ENCODE results near the gene HECTD1. TPM values are rescaled to one million over a fixed set of nuclear protein-coding genes. Genes with fewer than 3 reads are reported as not detected.
"Not testable (repeated sequence)": the region's sequence is repeated elsewhere in the genome, so short reads cannot be mapped to it uniquely, and the experiment has no call there.

Gene HECTD1
- total and polyA plus RNA-seq, 4 donors: 118 to 309 (median 156) TPM

- WGBS (ENCODE audit: insufficient coverage): 77% methylated on average over 3 of the region's 3 CpGs
- Histone ChIP-seq H3K27me3 (ENCODE audit: control insufficient read depth, insufficient read depth, low read length) (no peaks in the 10 kb centered on the region), H3K36me3 (ENCODE audit: control insufficient read depth, insufficient read depth, low read length) (peaks cover 39% of the 10 kb centered on the region), H3K4me3 (ENCODE audit: low read depth, low read length) (no peak overlapping the region), H3K27ac (ENCODE audit: low read depth, low read length) (no peak overlapping the region), H3K9me3 (ENCODE audit: control insufficient read depth, insufficient read depth, low read length) (no peaks in the 10 kb centered on the region), H3K4me1 (ENCODE audit: control insufficient read depth, insufficient read depth, low read length) (no peaks in the 10 kb centered on the region)
- DNase-seq (ENCODE audit: low read depth in 4 of 6, low spot score in 6 of 6): no peak
These were observed 88.7 kb downstream of the HECTD1 start for GRCh38 chr14:31118892-31119291.

DNA sequence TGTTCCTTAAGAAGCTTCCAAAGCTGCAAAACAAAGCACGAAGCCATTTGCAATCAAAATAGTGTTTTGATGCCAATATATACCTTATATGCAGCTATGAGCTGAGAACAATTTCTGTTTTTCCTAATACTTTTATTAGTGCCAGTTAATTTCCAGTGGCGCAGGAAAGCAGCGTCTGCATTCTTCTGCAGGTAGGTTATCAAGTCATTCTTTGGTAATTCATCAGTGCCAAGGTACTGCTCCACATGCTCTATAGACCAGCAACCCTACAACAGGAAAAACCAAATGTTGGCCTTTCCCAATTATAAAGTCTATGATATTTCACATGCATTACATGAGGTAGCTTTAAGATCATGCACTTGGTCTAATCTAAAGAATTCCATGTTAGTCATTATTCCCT is 93.8 kb downstream of the HECTD1 start:
- Histone ChIP-seq H3K27ac (ENCODE audit: low read depth, low read length) (no peak overlapping the region), H3K4me1 (ENCODE audit: control insufficient read depth, insufficient read depth, low read length) (no peaks in the 10 kb centered on the region), H3K27me3 (ENCODE audit: control insufficient read depth, insufficient read depth, low read length) (no peaks in the 10 kb centered on the region), H3K4me3 (ENCODE audit: low read depth, low read length) (no peak overlapping the region), H3K9me3 (ENCODE audit: control insufficient read depth, insufficient read depth, low read length) (no peaks in the 10 kb centered on the region), H3K36me3 (ENCODE audit: control insufficient read depth, insufficient read depth, low read length) (peaks cover 46% of the 10 kb centered on the region)
- no peak for DNase-seq (ENCODE audit: low read depth in 4 of 6, low spot score in 6 of 6)
- WGBS (ENCODE audit: insufficient coverage): 59% methylated on average over 2 of the region's 3 CpGs

DNA sequence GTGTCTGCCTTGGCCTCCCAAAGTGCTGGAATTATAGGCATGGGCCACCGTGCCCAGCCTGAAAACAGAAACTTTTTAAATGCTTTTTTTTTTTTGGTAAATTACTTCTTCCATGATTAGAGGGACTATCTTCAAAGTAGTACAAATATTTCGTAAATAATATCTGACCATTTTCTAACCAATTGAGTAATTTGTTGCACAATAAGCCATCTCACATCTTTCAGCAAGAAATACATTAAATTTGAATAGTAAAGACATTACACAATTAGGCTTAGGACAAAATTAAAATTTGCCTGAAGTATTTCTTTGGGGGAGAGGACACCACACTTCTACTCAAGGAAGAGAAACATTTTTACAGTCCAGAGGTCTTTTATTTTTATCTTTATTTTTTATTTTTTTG is 96.7 kb downstream of the HECTD1 start:
- no CpG with 5 or more reads among the region's 2 CpGs for WGBS (ENCODE audit: insufficient coverage)
- Histone ChIP-seq H3K4me1 (ENCODE audit: control insufficient read depth, insufficient read depth, low read length) (no peaks in the 10 kb centered on the region), H3K9me3 (ENCODE audit: control insufficient read depth, insufficient read depth, low read length) (no peaks in the 10 kb centered on the region), H3K27me3 (ENCODE audit: control insufficient read depth, insufficient read depth, low read length) (no peaks in the 10 kb centered on the region), H3K36me3 (ENCODE audit: control insufficient read depth, insufficient read depth, low read length) (peaks cover 29% of the 10 kb centered on the region), H3K4me3 (ENCODE audit: low read depth, low read length) (no peak overlapping the region), H3K27ac (ENCODE audit: low read depth, low read length) (no peak overlapping the region)
- no peak for DNase-seq (ENCODE audit: low read depth in 4 of 6, low spot score in 6 of 6)

DNA sequence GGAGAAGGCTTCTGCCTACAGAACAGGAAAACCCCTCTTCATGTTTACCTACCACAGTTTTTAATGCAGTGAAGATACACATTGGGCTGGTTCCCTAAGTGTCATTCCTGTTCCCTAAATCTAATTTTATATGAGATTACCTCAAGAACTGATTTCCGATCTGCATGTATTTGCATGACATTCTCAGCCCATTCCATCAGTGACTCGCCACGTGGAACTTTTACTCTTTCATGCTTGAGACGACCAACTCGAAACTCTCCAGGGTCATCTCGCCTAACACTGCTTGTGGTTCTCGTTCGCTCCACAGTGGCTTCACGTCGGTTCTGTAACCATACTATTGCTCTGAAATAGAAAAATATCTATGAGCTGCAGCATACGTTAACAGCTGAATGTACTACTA is 98.3 kb downstream of the HECTD1 start:
- no peaks in the 10 kb centered on the region for H3K27me3 ChIP-seq (ENCODE audit: control insufficient read depth, insufficient read depth, low read length)
- H3K36me3 ChIP-seq (ENCODE audit: control insufficient read depth, insufficient read depth, low read length): peaks cover 34% of the 10 kb centered on the region
- WGBS (ENCODE audit: insufficient coverage): 95% methylated on average over 8 of the region's 11 CpGs
- no peak overlapping the region for H3K27ac ChIP-seq (ENCODE audit: low read depth, low read length)
- no peaks in the 10 kb centered on the region for H3K4me1 ChIP-seq (ENCODE audit: control insufficient read depth, insufficient read depth, low read length)
- H3K4me3 ChIP-seq (ENCODE audit: low read depth, low read length): no peak overlapping the region
- H3K9me3 ChIP-seq (ENCODE audit: control insufficient read depth, insufficient read depth, low read length): no peaks in the 10 kb centered on the region
- no peak for DNase-seq (ENCODE audit: low read depth in 4 of 6, low spot score in 6 of 6)

DNA sequence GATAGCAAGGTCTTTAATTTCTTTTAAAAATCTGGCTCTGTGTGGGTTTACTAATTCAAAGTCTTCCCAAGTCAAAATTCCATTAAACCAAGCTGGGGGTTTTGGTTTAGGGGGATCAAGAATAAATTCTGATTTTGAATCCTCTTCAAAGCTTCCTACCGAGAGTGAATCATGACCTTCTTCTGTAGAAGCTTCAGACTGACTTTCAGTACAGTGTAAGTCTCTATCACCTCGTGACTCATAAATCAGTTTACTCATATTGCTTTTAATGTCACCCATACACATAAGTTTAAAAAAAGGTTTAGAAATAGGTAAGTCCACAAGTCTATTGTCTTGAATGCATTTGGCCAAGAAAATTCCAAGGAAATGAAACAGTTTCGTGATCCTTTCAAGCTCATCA is 100.8 kb downstream of the HECTD1 start:
- H3K4me3 ChIP-seq (ENCODE audit: low read depth, low read length): no peak overlapping the region
- DNase-seq (ENCODE audit: low read depth in 4 of 6, low spot score in 6 of 6): no peak
- H3K9me3 ChIP-seq (ENCODE audit: control insufficient read depth, insufficient read depth, low read length): no peaks in the 10 kb centered on the region
- H3K27ac ChIP-seq (ENCODE audit: low read depth, low read length): no peak overlapping the region
- peaks cover 43% of the 10 kb centered on the region for H3K36me3 ChIP-seq (ENCODE audit: control insufficient read depth, insufficient read depth, low read length)
- WGBS (ENCODE audit: insufficient coverage): no CpG with 5 or more reads among the region's 3 CpGs
- no peaks in the 10 kb centered on the region for H3K4me1 ChIP-seq (ENCODE audit: control insufficient read depth, insufficient read depth, low read length)
- H3K27me3 ChIP-seq (ENCODE audit: control insufficient read depth, insufficient read depth, low read length): no peaks in the 10 kb centered on the region

DNA sequence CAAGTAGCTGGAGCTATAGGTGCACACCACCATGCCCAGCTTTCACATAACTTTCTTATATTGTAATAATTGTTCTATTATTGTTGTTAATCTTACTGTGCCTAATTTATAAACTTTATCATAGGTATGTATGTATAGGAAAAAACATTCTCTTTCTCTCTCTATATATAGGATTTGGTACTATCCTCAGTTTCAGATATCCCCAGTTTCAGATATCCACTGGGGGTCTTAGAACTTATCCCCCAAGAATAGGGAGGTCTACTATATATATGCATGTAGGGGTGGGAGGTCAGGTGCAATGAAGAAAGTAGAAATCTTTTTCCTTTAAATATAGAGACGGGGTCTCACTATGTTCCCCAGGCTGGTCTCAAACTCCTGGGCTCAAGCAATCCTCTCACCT is 110.5 kb downstream of the HECTD1 start:
- Histone ChIP-seq H3K27ac (ENCODE audit: low read depth, low read length) (no peak overlapping the region), H3K4me3 (ENCODE audit: low read depth, low read length) (no peak overlapping the region), H3K4me1 (ENCODE audit: control insufficient read depth, insufficient read depth, low read length) (no peaks in the 10 kb centered on the region), H3K9me3 (ENCODE audit: control insufficient read depth, insufficient read depth, low read length) (no peaks in the 10 kb centered on the region), H3K36me3 (ENCODE audit: control insufficient read depth, insufficient read depth, low read length) (peaks cover 31% of the 10 kb centered on the region), H3K27me3 (ENCODE audit: control insufficient read depth, insufficient read depth, low read length) (no peaks in the 10 kb centered on the region)
- DNase-seq (ENCODE audit: low read depth in 4 of 6, low spot score in 6 of 6): no peak
- WGBS (ENCODE audit: insufficient coverage): no CpG with 5 or more reads among the region's 1 CpG

- Histone ChIP-seq H3K36me3 (ENCODE audit: control insufficient read depth, insufficient read depth, low read length) (peaks cover 28% of the 10 kb centered on the region), H3K4me1 (ENCODE audit: control insufficient read depth, insufficient read depth, low read length) (no peaks in the 10 kb centered on the region), H3K27ac (ENCODE audit: low read depth, low read length) (no peak overlapping the region), H3K9me3 (ENCODE audit: control insufficient read depth, insufficient read depth, low read length) (no peaks in the 10 kb centered on the region), H3K4me3 (ENCODE audit: low read depth, low read length) (no peak overlapping the region), H3K27me3 (ENCODE audit: control insufficient read depth, insufficient read depth, low read length) (no peaks in the 10 kb centered on the region)
- no peak for DNase-seq (ENCODE audit: low read depth in 4 of 6, low spot score in 6 of 6)
- no CpG with 5 or more reads among the region's 6 CpGs for WGBS (ENCODE audit: insufficient coverage)
These were observed 111.3 kb downstream of the HECTD1 start for GRCh38 chr14:31096255-31096654.

DNA sequence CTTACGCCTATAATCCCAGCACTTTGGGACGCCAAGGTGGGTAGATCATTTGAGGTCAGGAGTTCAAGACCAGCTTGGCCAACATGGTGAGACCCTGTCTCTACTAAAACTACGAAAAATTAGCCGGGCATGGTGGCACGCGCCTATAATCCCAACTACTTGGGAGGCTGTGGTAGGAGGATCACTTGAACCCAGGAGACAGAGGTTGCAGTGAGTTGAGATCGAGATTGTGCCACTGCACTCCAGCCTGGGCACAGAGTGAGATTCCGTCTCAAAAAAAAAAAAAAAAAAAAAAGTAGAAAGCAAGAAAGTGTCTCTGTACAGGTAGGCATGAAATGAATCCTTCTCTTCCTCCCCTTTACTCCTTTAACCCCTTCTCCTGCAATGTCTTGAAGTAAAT is 111.8 kb downstream of the HECTD1 start:
- H3K4me1 ChIP-seq (ENCODE audit: control insufficient read depth, insufficient read depth, low read length); H3K27ac ChIP-seq (ENCODE audit: low read depth, low read length); H3K9me3 ChIP-seq (ENCODE audit: control insufficient read depth, insufficient read depth, low read length); H3K4me3 ChIP-seq (ENCODE audit: low read depth, low read length); H3K27me3 ChIP-seq (ENCODE audit: control insufficient read depth, insufficient read depth, low read length); DNase-seq (ENCODE audit: low read depth in 4 of 6, low spot score in 6 of 6): not testable (repeated sequence)
- 100% methylated on average over 2 of the region's 8 CpGs for whole genome bisulfite sequencing (ENCODE audit: insufficient coverage)
- H3K36me3 ChIP-seq (ENCODE audit: control insufficient read depth, insufficient read depth, low read length): peaks cover 24% of the 10 kb centered on the region

GRCh38 chr14:31093884-31094839 is 113.4 kb downstream of the HECTD1 start:
- H3K27me3 ChIP-seq (ENCODE audit: control insufficient read depth, insufficient read depth, low read length); H3K4me3 ChIP-seq (ENCODE audit: low read depth, low read length); DNase-seq (ENCODE audit: low read depth in 4 of 6, low spot score in 6 of 6); H3K27ac ChIP-seq (ENCODE audit: low read depth, low read length); H3K4me1 ChIP-seq (ENCODE audit: control insufficient read depth, insufficient read depth, low read length); H3K9me3 ChIP-seq (ENCODE audit: control insufficient read depth, insufficient read depth, low read length): not testable (repeated sequence)
- WGBS (ENCODE audit: insufficient coverage): 90% methylated on average over 10 of the region's 10 CpGs
- peaks cover 20% of the 10 kb centered on the region for H3K36me3 ChIP-seq (ENCODE audit: control insufficient read depth, insufficient read depth, low read length)

GRCh38 chr14:31092160-31092708 is 115.4 kb downstream of the HECTD1 start:
- H3K27ac ChIP-seq (ENCODE audit: low read depth, low read length): no peak overlapping the region
- H3K27me3 ChIP-seq (ENCODE audit: control insufficient read depth, insufficient read depth, low read length): no peaks in the 10 kb centered on the region
- H3K4me3 ChIP-seq (ENCODE audit: low read depth, low read length): no peak overlapping the region
- no peaks in the 10 kb centered on the region for H3K9me3 ChIP-seq (ENCODE audit: control insufficient read depth, insufficient read depth, low read length)
- H3K4me1 ChIP-seq (ENCODE audit: control insufficient read depth, insufficient read depth, low read length): no peaks in the 10 kb centered on the region
- no CpG with 5 or more reads among the region's 2 CpGs for WGBS (ENCODE audit: insufficient coverage)
- H3K36me3 ChIP-seq (ENCODE audit: control insufficient read depth, insufficient read depth, low read length): peaks cover 8% of the 10 kb centered on the region
- DNase-seq (ENCODE audit: low read depth in 4 of 6, low spot score in 6 of 6): no peak
